Hepatocyte (in vitro differentiated cells): ENCODE results near the gene NDST1. TPM values are rescaled to one million over a fixed set of nuclear protein-coding genes. Genes with fewer than 3 reads are reported as not detected.

Source experiments
- DNase-seq: peaks from one replicate; pipeline ENCODE4 v3.0.0-alpha.2; 2016; ENCODE audit warnings: low spot score
- H2AFZ ChIP-seq: fragments of 200-600 bp; sonication (generic); 2 replicates; pipeline ENCODE4 v1.6.0; 2016; ENCODE audit warnings: antibody characterized with exemption, mild to moderate bottlenecking
- H3K27ac ChIP-seq: fragments of 200-600 bp; sonication (generic); 2 replicates; pipeline ENCODE4 v1.5.1; 2016; ENCODE audit warnings: mild to moderate bottlenecking
- H3K27me3 ChIP-seq: fragments of 200-600 bp; sonication (generic); 2 replicates; pipeline ENCODE4 v1.6.1; 2016
- H3K36me3 ChIP-seq: fragments of 200-600 bp; sonication (generic); replicated peaks from 2 replicates; pipeline ENCODE4 v1.5.1; 2016; ENCODE audit warnings: low read depth; ENCODE audit not compliant: insufficient read depth
- H3K4me1 ChIP-seq: fragments of 200-600 bp; sonication (generic); 2 replicates; pipeline ENCODE4 v1.5.1; 2016; ENCODE audit warnings: mild to moderate bottlenecking, moderate library complexity; ENCODE audit not compliant: insufficient read depth
- H3K4me2 ChIP-seq: fragments of 200-600 bp; sonication (generic); 2 replicates; pipeline ENCODE4 v1.6.0; 2016
- H3K4me3 ChIP-seq: fragments of 200-600 bp; sonication (generic); 2 replicates; pipeline ENCODE4 v1.5.1; 2016; ENCODE audit warnings: mild to moderate bottlenecking
- H3K79me2 ChIP-seq: fragments of 200-600 bp; sonication (generic); 2 replicates; pipeline ENCODE4 v1.6.0; 2017; ENCODE audit warnings: mild to moderate bottlenecking
- H3K9me2 ChIP-seq: fragments of 200-600 bp; sonication (generic); replicated peaks from 2 replicates; pipeline ENCODE4 v1.6.0; 2017; ENCODE audit warnings: mild to moderate bottlenecking; ENCODE audit not compliant: insufficient read depth
- H3K9me3 ChIP-seq: fragments of 200-600 bp; sonication (generic); 2 replicates; pipeline ENCODE4 v1.5.1; 2016; ENCODE audit warnings: low read depth, mild to moderate bottlenecking
- H4K20me1 ChIP-seq: fragments of 200-600 bp; sonication (generic); 2 replicates; pipeline ENCODE4 v1.6.0; 2016; ENCODE audit warnings: mild to moderate bottlenecking; ENCODE audit not compliant: insufficient read depth, poor library complexity, severe bottlenecking
- CTCF ChIP-seq: fragments of 200-600 bp; sonication (generic); IDR thresholded peaks from 2 replicates; pipeline ENCODE4 v1.5.1; 2016; ENCODE audit warnings: antibody characterized with exemption, mild to moderate bottlenecking; ENCODE audit not compliant: poor library complexity
- EZH2 ChIP-seq: fragments of 200-600 bp; sonication (generic); IDR thresholded peaks from 2 replicates; pipeline ENCODE4 v1.6.1; 2016; ENCODE audit warnings: antibody characterized with exemption, mild to moderate bottlenecking, borderline replicate concordance
- EZH2phosphoT487 ChIP-seq: fragments of 200-600 bp; sonication (generic); IDR thresholded peaks from one replicate; pipeline ENCODE4 v1.6.1; 2018; ENCODE audit warnings: antibody characterized with exemption, mild to moderate bottlenecking, low read depth, moderate library complexity; ENCODE audit not compliant: unreplicated experiment, severe bottlenecking
- WGBS: methylation state at CpG from one replicate; pipeline ENCODE4 v1.1.6; 2016; ENCODE audit warnings: low lambda C conversion rate; ENCODE audit errors: missing lambda C conversion rate; 5-methylcytosine and 5-hydroxymethylcytosine counted together
- polyA plus RNA-seq: library from polyadenylated mRNA; unstranded; fragments of >200 nt; fragmentation: Nextera tagmentation; extraction: Ambion mirVana; gene quantifications from 2 replicates; pipeline ENCODE4 v1.2.1, GENCODE V29; 2016
- total RNA-seq: library from RNA; depleted of rRNA; stranded (reverse); fragments of >200 nt; gene quantifications from 2 replicates; pipeline ENCODE4 v1.2.3, GENCODE V29; 2014

The NDST1 gene
- total and polyA plus RNA-seq, 2 experiments from 2014 or later: 42.5 to 85.1 TPM

DNA sequence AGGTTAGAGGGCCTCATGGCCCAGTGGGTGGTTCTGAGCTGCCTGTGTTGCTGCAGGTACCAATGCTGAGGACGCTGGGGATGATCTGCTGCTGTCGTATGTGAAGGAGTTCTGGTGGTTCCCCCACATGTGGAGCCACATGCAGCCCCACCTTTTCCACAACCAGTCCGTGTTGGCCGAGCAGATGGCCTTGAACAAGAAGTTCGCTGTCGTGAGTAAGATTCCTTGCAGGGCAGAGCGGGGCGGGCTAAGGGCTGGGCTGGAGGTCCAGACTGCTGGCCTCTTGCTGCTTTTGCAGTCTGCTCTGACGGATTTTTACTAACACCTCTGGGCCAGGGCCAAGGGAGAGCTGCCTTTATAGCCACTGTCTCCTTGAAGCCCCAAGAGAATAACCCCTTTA is 26.9 kb downstream of the NDST1 start:
- no peak for TF ChIP-seq EZH2phosphoT487
- TF ChIP-seq CTCF: no peak
- no peak for TF ChIP-seq EZH2
- H3K4me3 ChIP-seq: no peak overlapping the region
- H3K79me2 ChIP-seq: peaks cover 36% of the 10 kb centered on the region
- WGBS: 95% methylated on average over 9 of the region's 9 CpGs
- H3K4me1 ChIP-seq: peaks cover 2% of the 10 kb centered on the region
- H4K20me1 ChIP-seq: no peaks in the 10 kb centered on the region
- DNase-seq: no peak
- no peak overlapping the region for H3K27ac ChIP-seq
- no peaks in the 10 kb centered on the region for H3K36me3 ChIP-seq
- H3K27me3 ChIP-seq: no peaks in the 10 kb centered on the region
- no peak overlapping the region for H3K4me2 ChIP-seq
- H3K9me2 ChIP-seq: no peaks in the 10 kb centered on the region
- no peaks in the 10 kb centered on the region for H3K9me3 ChIP-seq
- H2AFZ ChIP-seq: no peak overlapping the region

DNA sequence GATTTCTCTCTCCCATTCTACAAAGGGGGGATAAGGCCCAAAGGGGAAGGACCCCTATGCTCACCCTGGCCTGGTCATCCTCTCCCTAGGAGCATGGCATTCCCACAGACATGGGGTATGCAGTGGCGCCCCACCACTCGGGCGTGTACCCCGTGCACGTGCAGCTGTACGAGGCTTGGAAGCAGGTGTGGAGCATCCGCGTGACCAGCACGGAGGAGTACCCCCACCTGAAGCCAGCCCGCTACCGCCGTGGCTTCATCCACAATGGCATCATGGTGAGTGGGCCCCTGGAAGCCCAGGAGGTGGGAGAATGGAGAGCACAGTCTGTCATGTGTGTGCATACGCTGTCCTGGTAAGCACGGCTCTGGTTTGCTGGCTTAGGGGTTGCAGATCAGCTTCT is 27.7 kb downstream of the NDST1 start:
- TF ChIP-seq EZH2: no peak
- TF ChIP-seq EZH2phosphoT487: no peak
- TF ChIP-seq CTCF: no peak
- H3K79me2 ChIP-seq: peaks cover 30% of the 10 kb centered on the region
- no peaks in the 10 kb centered on the region for H3K9me2 ChIP-seq
- H3K27ac ChIP-seq: no peak overlapping the region
- no peaks in the 10 kb centered on the region for H4K20me1 ChIP-seq
- 98% methylated on average over 14 of the region's 14 CpGs for WGBS
- no peak overlapping the region for H3K4me3 ChIP-seq
- H2AFZ ChIP-seq: no peak overlapping the region
- DNase-seq: no peak
- H3K4me1 ChIP-seq: no peaks in the 10 kb centered on the region
- no peaks in the 10 kb centered on the region for H3K27me3 ChIP-seq
- H3K9me3 ChIP-seq: no peaks in the 10 kb centered on the region
- H3K4me2 ChIP-seq: no peak overlapping the region
- no peaks in the 10 kb centered on the region for H3K36me3 ChIP-seq

GRCh38 chr5:150538007-150538917 is 30.3 kb downstream of the NDST1 start:
- no peak overlapping the region for H3K4me2 ChIP-seq

More at GRCh38 chr5:150538007-150538917, 30.3 kb downstream of the NDST1 start:
- Histone ChIP-seq H3K36me3 (no peaks in the 10 kb centered on the region), H4K20me1 (no peaks in the 10 kb centered on the region), H2AFZ (no peak overlapping the region), H3K79me2 (peaks cover 10% of the 10 kb centered on the region), H3K4me3 (no peak overlapping the region), H3K27me3 (no peaks in the 10 kb centered on the region), H3K4me1 (peaks cover 18% of the 10 kb centered on the region), H3K27ac (no peak overlapping the region), H3K9me2 (no peaks in the 10 kb centered on the region), H3K9me3 (no peaks in the 10 kb centered on the region)
- WGBS: 90% methylated on average over 8 of the region's 8 CpGs
- no peak for DNase-seq
- TF ChIP-seq EZH2 (no peak), EZH2phosphoT487 (no peak), CTCF (no peak)
